Left ventricle myocardium inferior (tissue), 1 donor: Measurements from ENCODE around the gene SYNCRIP. TPM values are rescaled to one million over a fixed set of nuclear protein-coding genes. Genes with fewer than 3 reads are reported as not detected.

Experiments used
- DNase-seq: peaks from one replicate; pipeline ENCODE4 v3.0.0-alpha.2; 2020
- H3K27ac ChIP-seq: fragments of 200-600 bp; replicated peaks from 2 replicates; pipeline ENCODE4 v1.8.0; 2021
- H3K27me3 ChIP-seq: fragments of 200-600 bp; 2 replicates; pipeline ENCODE4 v1.8.0; 2021; ENCODE audit warnings: low read depth
- H3K36me3 ChIP-seq: fragments of 200-600 bp; 2 replicates; pipeline ENCODE4 v1.8.0; 2021
- H3K4me1 ChIP-seq: fragments of 200-600 bp; 2 replicates; pipeline ENCODE4 v1.8.0; 2021
- H3K4me3 ChIP-seq: fragments of 200-600 bp; 2 replicates; pipeline ENCODE4 v1.8.0; 2021; ENCODE audit warnings: mild to moderate bottlenecking, moderate library complexity
- H3K9me3 ChIP-seq: fragments of 200-600 bp; replicated peaks from 2 replicates; pipeline ENCODE4 v1.8.0; 2021
- CTCF ChIP-seq: fragments of 200-600 bp; IDR thresholded peaks from 2 replicates; pipeline ENCODE4 v1.8.0; 2021; ENCODE audit warnings: antibody characterized with exemption, mild to moderate bottlenecking, borderline replicate concordance
- intact Hi-C: fragments of 100-400 bp; cut with micrococcal nuclease; formaldehyde crosslinking; loops from one replicate; pipeline ENCODE4 v1.11.0; 2022
- total RNA-seq: library from RNA; stranded (reverse); fragmentation: NEBNext Ultra II Directional; extraction: Animal tissue kit (Norgen Biotek cat#: 25700); gene quantifications from one replicate; pipeline ENCODE4 v1.2.1, GENCODE V29; 2021
- donor health status: DM: no; HTN: yes; CAD: no; lungs with severe emphysema.

SYNCRIP gene
- total RNA-seq, 1 donor from 2014 or later = 61.2 TPM

GRCh38 chr6:85579581-85579980 lies 63.1 kb downstream of the SYNCRIP start:
- H3K4me3 ChIP-seq = no peak overlapping the region
- H3K9me3 ChIP-seq = peaks cover 30% of the 10 kb centered on the region
- intact Hi-C loops = no loop called here
- no peak for DNase-seq
- H3K36me3 ChIP-seq = no peaks in the 10 kb centered on the region
- H3K27me3 ChIP-seq = no peaks in the 10 kb centered on the region
- no peak for TF ChIP-seq CTCF
- no peak overlapping the region for H3K27ac ChIP-seq
- H3K4me1 ChIP-seq = peaks cover 66% of the 10 kb centered on the region

GRCh38 chr6:85576476-85576875 lies 66.2 kb downstream of the SYNCRIP start:
- TF ChIP-seq CTCF = no peak
- no peak for DNase-seq

GRCh38 chr6:85574932-85575598 lies 67.6 kb downstream of the SYNCRIP start:
- no peak for DNase-seq
- no peak overlapping the region for H3K4me3 ChIP-seq
- H3K27me3 ChIP-seq = no peaks in the 10 kb centered on the region
- intact Hi-C loops = no loop called here
- H3K9me3 ChIP-seq = no peaks in the 10 kb centered on the region
- peaks cover 54% of the 10 kb centered on the region for H3K4me1 ChIP-seq
- TF ChIP-seq CTCF = no peak
- peaks cover 19% of the 10 kb centered on the region for H3K36me3 ChIP-seq
- H3K27ac ChIP-seq = no peak overlapping the region

More at GRCh38 chr6:85576476-85576875, 66.2 kb downstream of the SYNCRIP start:
- intact Hi-C loops = no loop called here
- peaks cover 7% of the 10 kb centered on the region for H3K36me3 ChIP-seq
- H3K4me3 ChIP-seq = no peak overlapping the region
- no peaks in the 10 kb centered on the region for H3K27me3 ChIP-seq
- H3K9me3 ChIP-seq = peaks cover under 1% of the 10 kb centered on the region
- H3K4me1 ChIP-seq = peaks cover 66% of the 10 kb centered on the region
- H3K27ac ChIP-seq = no peak overlapping the region

- Histone ChIP-seq H3K27ac (no peak overlapping the region), H3K4me3 (no peak overlapping the region), H3K27me3 (no peaks in the 10 kb centered on the region), H3K36me3 (peaks cover 34% of the 10 kb centered on the region), H3K4me1 (no peaks in the 10 kb centered on the region), H3K9me3 (no peaks in the 10 kb centered on the region)
- no peak for DNase-seq
- TF ChIP-seq CTCF = no peak
- intact Hi-C loops = no loop called here
These were observed 73.4 kb downstream of the SYNCRIP start for GRCh38 chr6:85569323-85569722.

GRCh38 chr6:85568411-85568810 lies 74.3 kb downstream of the SYNCRIP start:
- H3K27me3 ChIP-seq = no peaks in the 10 kb centered on the region
- peaks cover 41% of the 10 kb centered on the region for H3K36me3 ChIP-seq
- no peak overlapping the region for H3K27ac ChIP-seq
- no peak for TF ChIP-seq CTCF
- no peaks in the 10 kb centered on the region for H3K9me3 ChIP-seq
- H3K4me1 ChIP-seq = no peaks in the 10 kb centered on the region
- DNase-seq = no peak
- H3K4me3 ChIP-seq = no peak overlapping the region
- intact Hi-C loops = no loop called here
